GM12878 (cell line): Measurements from ENCODE around the gene CAPN14. TPM values are rescaled to one million over a fixed set of nuclear protein-coding genes. Genes with fewer than 3 reads are reported as not detected.
A peak's percentile ranks its signal among the peaks of the same experiment; 100 is the strongest.

ENCODE experiments used
- ATF7 ChIP-seq: fragments of 450-650 bp; IDR thresholded peaks from 2 replicates; pipeline ENCODE4 v1.6.1; 2016; ENCODE audit warnings: low read depth, mild to moderate bottlenecking
- BACH1 ChIP-seq: fragments of 450-650 bp; IDR thresholded peaks from 2 replicates; pipeline ENCODE4 v1.6.1; 2017; ENCODE audit warnings: mild to moderate bottlenecking, borderline replicate concordance
- BHLHE40 ChIP-seq, 2 experiments: fragments of 450-650 bp in 1 of 2; IDR thresholded peaks; 2 replicates each; pipeline ENCODE4 v1.6.1; 2011 to 2017; ENCODE audit warnings: low read depth in 2 of 2, borderline replicate concordance in 1 of 2, improper control_type of control experiment in 1 of 2, low read length in 1 of 2, mild to moderate bottlenecking in 1 of 2
- CBX3 ChIP-seq: fragments of 200-600 bp; sonication (generic); IDR thresholded peaks from 2 replicates; pipeline ENCODE4 v1.6.1; 2016; ENCODE audit warnings: low read depth, borderline replicate concordance
- CTCF ChIP-seq, 3 experiments: IDR thresholded peaks in 2 of 3; conservative IDR thresholded peaks in 1 of 3; 2 replicates each; pipeline ENCODE4 v1.5.1; 2011; ENCODE audit warnings: low read depth in 3 of 3, low read length in 3 of 3, mild to moderate bottlenecking in 3 of 3, control low read depth in 2 of 3, moderate library complexity in 2 of 3, inconsistent platforms in 1 of 3, mixed read lengths in 1 of 3; ENCODE audit not compliant: control insufficient read depth in 2 of 3, insufficient read depth in 1 of 3; ENCODE audit errors: extremely low read depth in 1 of 3
- E2F4 ChIP-seq: IDR thresholded peaks from 2 replicates; pipeline ENCODE4 v1.6.1; 2012; ENCODE audit warnings: low read depth, low read length, improper control_type of control experiment
- EGR1 ChIP-seq, 2 experiments: IDR thresholded peaks; 1 replicate in 1 of 2; 2 replicates in 1 of 2; pipeline ENCODE4 v1.6.1; 2011 to 2012; ENCODE audit warnings: low read depth in 2 of 2, low read length in 2 of 2, borderline replicate concordance in 1 of 2, mild to moderate bottlenecking in 1 of 2, moderate library complexity in 1 of 2
- JUND ChIP-seq: IDR thresholded peaks from 2 replicates; pipeline ENCODE4 v1.6.1; 2012; ENCODE audit warnings: low read depth, mild to moderate bottlenecking, low read length, improper control_type of control experiment, moderate library complexity
- MXI1 ChIP-seq: fragments of 150-350 bp; IDR thresholded peaks from 2 replicates; pipeline ENCODE4 v1.6.1; 2011; ENCODE audit warnings: low read depth, mild to moderate bottlenecking, inconsistent platforms, low read length, improper control_type of control experiment
- PML ChIP-seq: IDR thresholded peaks from 2 replicates; pipeline ENCODE4 v1.6.1; 2012; ENCODE audit warnings: low read length, inconsistent platforms
- POLR2AphosphoS5 ChIP-seq: IDR thresholded peaks from 2 replicates; pipeline ENCODE4 v1.6.1; 2011; ENCODE audit warnings: mild to moderate bottlenecking, low read length, inconsistent platforms
- RAD51 ChIP-seq: fragments of 450-650 bp; IDR thresholded peaks from 2 replicates; pipeline ENCODE4 v1.6.1; 2016; ENCODE audit warnings: moderate library complexity, mild to moderate bottlenecking, inconsistent platforms
- RB1 ChIP-seq: fragments of 450-650 bp; formaldehyde crosslinking; IDR thresholded peaks from 2 replicates; pipeline ENCODE4 v1.6.1; 2017; ENCODE audit warnings: mild to moderate bottlenecking, borderline replicate concordance
- RELA ChIP-seq: fragments of 450-650 bp; IDR thresholded peaks from 2 replicates; pipeline ENCODE4 v1.8.0; 2014; ENCODE audit warnings: borderline replicate concordance; ENCODE audit not compliant: partially characterized antibody
- SPI1 ChIP-seq: IDR thresholded peaks from 2 replicates; pipeline ENCODE4 v1.6.1; 2011; ENCODE audit warnings: low read depth, mild to moderate bottlenecking, low read length, moderate library complexity, borderline replicate concordance; ENCODE audit not compliant: insufficient read depth
- SREBF1 ChIP-seq: IDR thresholded peaks from 2 replicates; pipeline ENCODE4 v1.6.1; 2012; ENCODE audit warnings: mild to moderate bottlenecking, low read length
- TARDBP ChIP-seq: IDR thresholded peaks from 2 replicates; pipeline ENCODE4 v1.6.1; 2016; ENCODE audit warnings: borderline replicate concordance
- USF1 ChIP-seq: IDR thresholded peaks from 2 replicates; pipeline ENCODE4 v1.6.1; 2011; ENCODE audit warnings: borderline replicate concordance, low read depth, mild to moderate bottlenecking, moderate library complexity, mixed read lengths, low read length; ENCODE audit not compliant: insufficient read depth; ENCODE audit errors: extremely low read length
- ZNF274 ChIP-seq: IDR thresholded peaks from one replicate; pipeline ENCODE4 v1.8.0; 2011; ENCODE audit not compliant: insufficient read length, insufficient read depth
- ZNF687 ChIP-seq: fragments of 450-650 bp; IDR thresholded peaks from 2 replicates; pipeline ENCODE4 v1.6.1; 2017; ENCODE audit warnings: mild to moderate bottlenecking, moderate library complexity
- polyA plus RNA-seq, 11 experiments: library from polyadenylated mRNA; depleted of rRNA in 4 of 11; unstranded in 6 of 11; stranded (reverse) in 5 of 11; fragments of >200 nt; fragmentation: Nextera tagmentation in 4 of 11; fragmentation: Illumina TruSeq in 1 of 11; extraction: Ambion mirVana in 4 of 11; extraction: Trizol in 1 of 11; gene quantifications; 1 replicate in 1 of 11; 2 replicates in 10 of 11; pipeline versions ENCODE4 v1.2.1 to v1.2.3, GENCODE V29; 2011 to 2016; ENCODE audit warnings: inconsistent platforms in 2 of 11, missing spikeins in 2 of 11, low read depth in 1 of 11
- total RNA-seq, 4 experiments: library from RNA; depleted of rRNA in 3 of 4; stranded (reverse); fragments of >200 nt in 3 of 4; fragmentation: Illumina TruSeq in 1 of 4; extraction: Trizol in 1 of 4; gene quantifications; 2 replicates each; pipeline versions ENCODE4 v1.2.1 to v1.2.3, GENCODE V29; 2013 to 2021

The CAPN14 gene
- total and polyA plus RNA-seq, 10 of the 15 experiments (the other 5 are each of a cell fraction or from before 2014, with no cell fraction given), result 0.08 to 1.5 (median 1.1) TPM

GRCh38 chr2:31219131-31219969, 2.0 kb upstream of the CAPN14 start (continued):
- TF ChIP-seq USF1 (no peak), CTCF (IDR thresholded peaks at IDR 0.05 in 2 of 3, conservative IDR thresholded peaks at IDR 0.05 in 1 of 3; ENCODE audit: control insufficient read depth in 2 of 3, extremely low read depth in 1 of 3, insufficient read depth in 1 of 3, low read depth in 3 of 3, low read length in 3 of 3) (no peak), MXI1 (no peak), RB1 (no peak), RAD51 (no peak), TARDBP (no peak), SREBF1 (no peak), PML (no peak), ZNF687 (peak; percentile 46; the same call in 1 of the 2 replicates), JUND (no peak), SPI1 (peak; percentile 98), CBX3 (no peak), E2F4 (no peak), RELA (no peak), BHLHE40 (IDR thresholded peaks at IDR 0.05; ENCODE audit: borderline replicate concordance in 1 of 2, low read depth in 2 of 2, low read length in 1 of 2) (peak in 1 of 2 experiments; percentile 54; a peak in 1 of 4 replicates), EGR1 (IDR thresholded peaks at IDR 0.05; ENCODE audit: borderline replicate concordance in 1 of 2, low read depth in 2 of 2, low read length in 2 of 2) (no peak), BACH1 (0 out of 2 replicates have a peak, but pooled peaks have one; percentile 34), ATF7 (0 out of 2 replicates have a peak, but pooled peaks have one; percentile 15), ZNF274 (no peak), POLR2AphosphoS5 (no peak)
